NCI-H1417 treated with DMSO at 0.1 percent for 48 hours (cell line): Measurements from ENCODE around the gene TMED8.
"Not testable (repeated sequence)": the region's sequence is repeated elsewhere in the genome, so short reads cannot be mapped to it uniquely, and the experiment has no call there.

Experiments used
- DNase-seq: peaks from one replicate; lab custom pipeline; 2025; lab: John Stamatoyannopoulos, UW

The TMED8 gene

DNA sequence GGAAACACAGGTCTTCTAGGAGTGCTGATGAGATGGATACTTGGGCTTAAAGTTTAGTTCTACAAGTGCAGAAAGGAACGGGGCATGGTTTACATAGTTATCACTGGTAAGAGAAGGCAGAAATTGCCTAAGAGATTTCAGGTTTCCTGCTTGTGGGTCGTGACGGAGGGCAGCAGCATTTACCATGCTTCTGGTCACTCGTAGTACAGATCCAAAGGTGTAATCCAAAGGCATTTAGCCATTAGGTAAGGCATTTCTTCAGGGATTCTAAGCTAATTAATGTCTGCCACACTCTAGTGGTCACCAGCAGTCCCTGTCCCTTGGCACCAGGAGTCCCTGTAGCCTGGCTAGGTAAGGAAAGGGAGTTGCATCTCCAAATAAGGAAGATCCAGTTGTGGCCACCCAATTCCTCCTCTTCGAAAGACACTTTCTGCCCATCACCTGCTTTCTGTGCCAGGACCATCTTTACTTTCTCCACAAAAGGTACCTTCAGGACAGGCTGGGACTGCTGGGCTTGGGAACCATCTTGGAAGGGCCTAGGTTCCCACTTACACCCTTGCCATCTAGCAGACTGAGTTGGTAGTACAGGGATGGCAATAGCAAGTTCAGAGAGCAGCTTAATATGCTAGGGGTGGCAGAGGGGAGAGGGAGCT lies 54.5 kb downstream of the TMED8 start:
- no peak for DNase-seq

DNA sequence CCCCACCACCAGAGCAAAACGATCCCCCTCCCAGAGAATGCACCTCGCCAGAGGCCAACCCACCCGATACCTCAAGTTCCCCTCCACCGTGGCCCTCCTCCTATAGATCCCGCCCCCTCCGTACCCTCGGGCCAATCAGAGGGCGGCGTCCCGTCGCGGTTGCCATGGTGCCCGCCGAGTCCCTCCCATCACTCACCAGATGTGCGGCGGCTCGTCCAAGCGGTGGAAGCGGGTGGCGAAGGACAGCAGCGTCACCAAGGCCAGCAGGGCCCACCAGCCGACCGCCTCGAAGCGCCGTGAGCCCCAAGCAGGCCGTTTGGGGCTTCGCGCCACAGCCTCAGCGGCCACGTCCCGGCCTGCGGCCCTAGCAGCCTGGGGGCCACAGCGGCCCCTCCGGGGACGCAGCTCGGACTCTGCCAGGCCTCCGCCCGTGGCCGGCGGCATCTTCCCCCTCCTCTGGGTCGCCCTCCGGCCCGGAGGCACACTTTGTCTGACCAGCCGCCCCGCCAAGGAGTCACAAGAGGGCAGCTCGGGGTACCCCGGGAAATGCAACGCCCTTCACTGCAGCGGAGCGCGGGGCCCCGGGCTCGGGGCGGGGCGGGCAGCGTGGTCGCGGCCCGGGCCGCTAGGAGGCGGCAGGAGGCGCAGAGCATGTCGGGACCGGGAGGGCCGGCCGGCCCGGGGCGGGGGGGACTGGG lies 56.5 kb downstream of the TMED8 start, which contains the start of gene POMT2:
Gene POMT2, minus strand, starts transcription at position 646 of the 698 bp plus-strand sequence. Its CDS starts 202 bp downstream, at position 444.
- peak; percentile 64 for DNase-seq

- no peak for DNase-seq
Observed at GRCh38 chr14:77319422-77319821, 57.5 kb downstream of the TMED8 start.

DNA sequence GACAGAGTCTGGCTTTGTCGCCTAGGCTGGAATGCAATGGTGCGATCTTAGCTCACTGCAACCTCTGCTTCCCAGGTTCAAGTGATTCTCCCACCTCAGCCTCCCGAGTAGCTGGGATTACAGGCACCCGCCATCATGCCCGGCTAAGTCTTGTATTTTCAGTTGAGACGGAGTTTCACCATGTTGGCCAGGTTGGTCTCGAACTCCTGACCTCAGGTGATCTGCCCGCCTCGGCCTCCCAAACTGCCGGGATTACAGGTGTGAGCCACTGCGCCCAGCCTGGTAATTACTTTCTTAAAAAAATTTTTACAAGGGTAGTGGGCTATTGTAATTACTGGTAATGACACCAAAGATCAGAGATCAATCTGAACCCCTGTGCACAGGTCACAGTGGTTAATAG lies 58.1 kb downstream of the TMED8 start:
- not testable (repeated sequence) for DNase-seq

- no peak for DNase-seq
Observed at GRCh38 chr14:77318006-77318553, 58.8 kb downstream of the TMED8 start.

GRCh38 chr14:77316872-77317301 lies 60.0 kb downstream of the TMED8 start:
- no peak for DNase-seq

DNA sequence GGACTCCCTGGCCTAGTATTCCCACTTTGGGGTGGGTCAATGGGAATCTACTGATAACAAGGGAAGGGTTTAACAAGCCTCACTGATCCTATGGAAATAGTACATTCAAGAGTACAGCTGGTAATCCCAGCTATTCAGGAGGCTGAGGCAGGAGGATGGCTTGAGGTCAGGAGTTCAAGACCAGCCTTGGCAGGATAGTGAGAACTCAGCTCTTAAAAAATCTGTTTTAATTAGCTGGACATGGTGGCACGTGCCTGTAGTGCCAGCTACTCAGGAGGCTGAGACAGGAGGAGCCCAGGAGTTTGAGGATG lies 60.7 kb downstream of the TMED8 start:
- no peak for DNase-seq

GRCh38 chr14:77314539-77315457 lies 62.1 kb downstream of the TMED8 start:
- no peak for DNase-seq

DNA sequence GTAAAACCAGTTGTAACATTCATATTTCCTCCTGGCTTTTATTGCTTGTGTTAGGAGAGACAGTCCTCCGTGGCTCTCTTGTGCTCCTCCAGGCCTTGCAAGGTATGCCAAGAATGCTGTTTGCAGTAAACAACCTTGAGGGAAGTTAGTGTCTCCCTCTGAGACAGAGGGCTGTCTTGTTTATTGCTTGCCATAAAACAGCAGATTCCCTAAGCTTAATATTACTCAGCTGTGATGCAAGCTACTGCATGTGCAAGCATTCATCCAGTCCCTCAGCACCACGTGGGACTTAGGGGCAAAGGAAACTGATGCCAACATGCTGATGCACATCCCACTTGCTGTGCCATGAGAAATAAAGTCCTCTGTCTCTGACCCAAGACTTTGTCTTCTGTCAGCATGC lies 62.9 kb downstream of the TMED8 start:
- no peak for DNase-seq

DNA sequence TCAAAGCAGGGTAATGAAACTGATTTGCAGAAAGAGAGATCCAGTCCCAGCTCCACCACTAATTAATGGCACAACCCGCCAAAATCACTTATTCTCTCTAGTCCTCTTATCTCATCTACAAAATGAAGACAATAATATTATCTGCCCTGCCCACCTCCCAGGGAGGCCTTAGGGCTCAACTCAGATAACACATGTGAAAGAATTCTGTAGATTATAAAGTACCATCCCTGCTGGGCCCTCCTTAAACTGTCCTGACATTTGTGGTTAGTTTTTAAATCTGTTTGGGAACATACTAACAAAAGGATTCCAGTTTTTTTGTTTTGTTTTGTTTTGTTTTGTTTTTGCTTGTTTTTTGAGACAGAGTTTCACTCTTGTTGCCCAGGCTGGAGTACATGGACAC lies 63.5 kb downstream of the TMED8 start:
- no peak for DNase-seq

DNA sequence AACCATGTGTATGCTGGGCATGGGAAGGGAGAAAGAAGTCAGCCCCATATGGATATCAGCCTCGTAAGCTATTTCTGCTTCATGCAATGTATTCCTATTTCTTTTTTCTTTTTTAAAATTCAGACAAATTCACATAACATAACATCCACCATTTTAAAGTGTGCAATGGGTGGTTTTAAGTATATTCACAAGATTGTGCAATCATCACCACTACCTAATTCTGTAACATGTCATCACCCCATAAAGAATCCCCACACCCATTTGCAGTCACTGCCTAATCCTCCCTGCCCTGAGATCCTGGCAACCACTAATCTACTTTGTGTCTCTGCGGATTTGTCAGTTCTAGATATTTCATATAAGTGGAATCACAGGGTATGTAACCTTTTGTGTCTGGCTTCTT lies 65.7 kb downstream of the TMED8 start:
- no peak for DNase-seq

GRCh38 chr14:77310026-77310425 lies 66.9 kb downstream of the TMED8 start:
- no peak for DNase-seq

DNA sequence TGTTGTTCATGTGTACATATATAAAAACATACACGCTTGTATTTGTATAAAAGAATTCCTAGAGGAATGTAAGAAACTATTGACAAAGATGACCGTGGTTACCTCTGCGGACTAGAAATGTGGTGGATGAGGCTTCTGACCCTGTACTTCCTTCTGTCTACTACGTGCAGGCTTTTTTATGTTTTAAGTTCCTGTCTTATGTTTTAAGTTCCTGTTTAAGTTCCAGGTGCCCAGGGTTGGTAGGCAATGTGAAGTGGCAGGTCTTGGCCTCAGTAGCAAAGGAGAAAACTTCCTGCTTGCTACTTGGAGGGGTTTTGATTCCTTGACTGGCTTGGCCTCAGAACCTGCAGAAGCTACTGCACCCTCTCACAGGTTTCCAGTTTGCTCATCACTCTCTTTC lies 67.8 kb downstream of the TMED8 start:
- DNase-seq, result no peak

DNA sequence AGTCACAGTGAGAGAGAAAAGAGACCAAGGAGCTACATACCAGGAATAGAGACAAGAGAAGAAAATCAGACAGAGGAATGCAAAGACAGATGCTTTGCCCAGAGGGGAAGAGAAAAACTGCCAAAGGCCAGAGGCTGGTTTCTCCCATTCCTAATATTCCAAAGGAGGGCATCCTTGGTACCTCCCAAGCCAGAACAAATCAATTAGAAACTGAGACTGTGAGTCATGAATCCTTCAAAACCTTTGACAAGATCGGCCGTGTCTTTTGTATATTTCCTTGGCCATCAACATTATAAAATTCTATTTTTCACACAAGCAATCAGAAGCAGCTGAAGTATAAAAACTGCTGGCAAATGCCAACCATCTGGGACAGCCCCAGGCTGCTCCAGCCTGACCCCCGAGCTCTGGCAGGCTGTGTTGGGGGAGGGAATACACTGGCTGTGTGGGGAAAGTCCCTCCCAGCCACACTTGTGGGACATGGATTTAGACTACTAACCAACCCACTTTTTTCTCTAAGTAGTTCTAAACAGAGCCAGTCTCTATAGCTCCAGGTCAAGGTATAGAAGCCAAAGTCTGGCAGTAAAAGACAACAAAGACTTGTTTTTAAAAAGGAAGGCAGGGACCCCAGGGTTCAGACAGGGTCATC lies 69.9 kb downstream of the TMED8 start:
- DNase-seq, result no peak

- DNase-seq, result no peak
Observed at GRCh38 chr14:77306416-77306815, 70.5 kb downstream of the TMED8 start.

GRCh38 chr14:77305696-77306095 lies 71.2 kb downstream of the TMED8 start:
- no peak for DNase-seq

DNA sequence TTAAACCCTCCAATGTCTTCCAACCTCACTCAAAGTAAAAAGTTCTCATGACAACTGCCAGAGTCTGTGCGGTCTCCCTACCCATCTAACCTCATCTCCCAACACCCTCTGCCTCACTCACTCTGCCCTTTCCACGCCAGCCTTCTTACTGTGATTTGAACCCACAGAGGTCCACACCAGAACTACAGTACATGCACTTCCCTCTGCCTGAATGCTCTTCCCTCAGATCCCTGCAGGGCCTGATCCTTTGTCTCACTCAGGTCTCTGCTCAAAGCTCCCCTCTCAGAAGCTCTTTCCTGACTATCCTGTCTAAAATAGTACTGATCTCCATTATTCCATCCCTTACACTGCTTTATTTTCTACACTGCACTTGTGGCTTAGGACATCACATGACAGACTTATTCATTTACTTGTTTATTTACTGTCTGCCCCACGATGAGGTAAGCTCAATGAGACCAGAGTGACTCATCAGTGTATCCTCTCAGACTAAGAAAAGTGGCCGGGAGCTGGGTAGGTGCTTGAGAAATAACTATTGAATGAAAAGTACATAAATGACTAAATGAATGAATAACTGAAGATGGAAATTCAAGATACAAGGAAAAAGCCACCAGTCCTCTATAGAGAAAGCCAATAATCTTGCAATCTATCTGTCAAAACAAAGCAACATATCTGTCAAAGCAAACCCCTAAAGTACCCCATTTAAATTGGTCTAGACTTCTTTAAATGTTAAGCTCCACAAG lies 73.3 kb downstream of the TMED8 start:
- no peak for DNase-seq

DNA sequence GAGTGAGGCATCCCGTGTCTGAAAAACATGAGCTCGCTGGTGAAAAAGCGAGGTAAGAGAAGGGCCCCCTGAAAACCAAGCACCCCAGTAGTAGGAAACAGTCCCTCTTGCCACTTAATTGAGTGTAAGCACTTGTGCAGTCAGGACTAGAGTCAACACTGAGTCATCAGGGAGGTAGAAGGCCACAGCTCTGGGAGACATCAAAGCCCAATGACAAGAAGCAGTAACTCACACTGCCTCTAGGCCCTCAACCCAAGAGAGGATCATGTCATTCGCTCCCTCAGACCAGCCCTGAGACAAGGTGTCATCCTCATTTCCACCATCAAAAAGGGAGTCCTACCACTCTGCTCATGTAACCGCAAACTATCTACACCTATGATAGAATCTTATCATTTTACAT lies 74.0 kb downstream of the TMED8 start:
- no peak for DNase-seq

- no peak for DNase-seq
Observed at GRCh38 chr14:77301103-77301502, 75.8 kb downstream of the TMED8 start.

DNA sequence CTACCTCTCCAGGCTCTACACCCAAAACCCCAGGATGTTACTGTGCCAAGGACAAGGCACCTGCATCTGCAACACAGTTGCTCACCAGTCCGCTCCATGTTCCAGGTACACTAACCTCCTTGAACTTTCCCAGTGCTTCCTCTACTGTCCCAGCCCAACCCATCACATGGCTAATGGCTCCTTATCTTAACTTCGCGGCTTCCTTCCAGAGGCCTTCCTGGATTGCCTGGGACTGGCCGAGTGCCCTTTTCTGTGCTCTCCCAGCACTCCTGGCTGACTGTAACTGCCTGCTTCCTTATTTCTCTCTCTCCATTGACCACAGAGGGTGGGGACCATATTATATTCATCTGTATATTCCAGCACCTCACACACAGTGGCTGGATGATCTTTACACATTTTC lies 77.1 kb downstream of the TMED8 start:
- no peak for DNase-seq

DNA sequence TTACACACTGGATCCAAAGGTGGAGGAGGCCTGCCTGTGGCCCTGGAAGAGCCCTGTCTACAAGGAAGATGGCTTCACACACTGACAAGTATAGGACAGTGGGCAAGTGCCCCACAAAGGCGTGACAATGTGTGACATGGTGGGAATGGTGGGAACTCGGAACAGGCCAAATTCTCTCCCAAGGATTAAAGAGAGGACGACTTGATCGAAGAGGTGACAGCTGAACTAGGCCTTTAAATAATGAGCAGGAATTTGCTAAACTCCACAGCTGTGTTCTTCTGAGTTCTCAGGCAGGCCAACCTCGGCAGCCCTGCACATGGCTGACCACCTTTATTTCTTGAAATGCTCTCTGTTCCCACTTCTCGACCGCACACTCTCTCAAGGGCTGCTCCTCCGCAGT lies 80.0 kb downstream of the TMED8 start:
- no peak for DNase-seq
